Ovary (tissue), 9 donors: Measurements from ENCODE around the gene KRT2. TPM values are rescaled to one million over a fixed set of nuclear protein-coding genes. Genes with fewer than 3 reads are reported as not detected.

ENCODE experiments used
- DNase-seq, 5 donors: peaks; one replicate each; pipeline ENCODE4 v3.0.0-alpha.2; 2019 to 2020
- H3K27ac ChIP-seq, 2 donors: fragments of 200-600 bp; one replicate each; pipeline versions ENCODE4 v1.5.1 to v1.8.0; 2019 to 2022
- H3K27me3 ChIP-seq: fragments of 200-600 bp; one replicate; pipeline ENCODE4 v1.8.0; 2022
- H3K36me3 ChIP-seq: fragments of 200-600 bp; sonication (generic); one replicate; pipeline ENCODE4 v1.5.1; 2019
- H3K4me1 ChIP-seq: one replicate; pipeline ENCODE4 v1.8.1; 2013; ENCODE audit warnings: mild to moderate bottlenecking, moderate library complexity; ENCODE audit not compliant: insufficient read depth
- H3K4me3 ChIP-seq: fragments of 200-600 bp; sonication (generic); one replicate; pipeline ENCODE4 v1.5.1; 2017
- H3K9me3 ChIP-seq, 2 donors: fragments of 200-600 bp in 1 of 2; sonication (generic) in 1 of 2; one replicate each; pipeline versions ENCODE4 v1.5.1 to v1.8.1; 2013 to 2019; ENCODE audit warnings: mild to moderate bottlenecking in 1 of 2, moderate library complexity in 1 of 2
- CTCF ChIP-seq, 3 donors: fragments of 450-650 bp in 2 of 3; fragments of 200-600 bp in 1 of 3; IDR thresholded peaks; one replicate each; pipeline versions ENCODE4 v1.5.1 to v1.8.0; 2016 to 2022; ENCODE audit warnings: antibody characterized with exemption in 3 of 3, mild to moderate bottlenecking in 1 of 3
- EP300 ChIP-seq: sonication (generic); formaldehyde crosslinking; IDR thresholded peaks from one replicate; pipeline ENCODE4 v1.6.1; 2017; ENCODE audit warnings: antibody characterized with exemption
- POLR2A ChIP-seq: fragments of 450-650 bp; IDR thresholded peaks from one replicate; pipeline ENCODE4 v1.6.1; 2017; ENCODE audit warnings: antibody characterized with exemption, mild to moderate bottlenecking, moderate library complexity
- WGBS, 3 donors: extraction: QIAGEN DNeasy Blood & Tissue Kit in 1 of 3; methylation state at CpG; one replicate each; pipeline versions ENCODE4 v1.1.5 to v1.1.7; 2013 to 2017; 5-methylcytosine and 5-hydroxymethylcytosine counted together
- intact Hi-C, 4 donors: fragments of 100-400 bp; cut with DNase I; formaldehyde crosslinking; loops; one replicate each; pipeline versions ENCODE4 v1.11.0 to v1.15.1; 2022 to 2023
- polyA plus RNA-seq, 2 donors: library from polyadenylated mRNA; stranded (reverse); fragments of 200-250 nt in 1 of 2; fragments of 350-450 nt in 1 of 2; fragmentation: Illumina TruSeq in 1 of 2; extraction: RNeasy Lipid Tissue Mini Kit (QIAGEN cat#74804) in 1 of 2; gene quantifications; one replicate each; pipeline ENCODE4 v1.2.3, GENCODE V29; 2013 to 2014
- total RNA-seq, 7 donors: library from RNA; depleted of rRNA in 2 of 7; stranded (reverse); fragments of >200 nt in 2 of 7; fragmentation: NEBNext Ultra II Directional in 3 of 7; extraction: Animal tissue kit (Norgen Biotek cat#: 25700) in 3 of 7; gene quantifications; one replicate each; pipeline versions ENCODE4 v1.1.0 to v1.2.4, GENCODE V29; 2016 to 2023
- donor health status: DM: no; HTN: no; CAD: no; lungs with moderate emphysema.
- donor health status: DM: no; HTN: no; CAD: no.
- donor health status: Bipolar disorder and iron deficiency.
- donor health status: DM: yes; HTN: yes; CAD: no.
- donor health status: DM: no; HTN: no; CAD: no.
- donor health status: DM: yes; HTN: yes; CAD: no.

KRT2 gene
- total and polyA plus RNA-seq, 9 donors = not detected

DNA sequence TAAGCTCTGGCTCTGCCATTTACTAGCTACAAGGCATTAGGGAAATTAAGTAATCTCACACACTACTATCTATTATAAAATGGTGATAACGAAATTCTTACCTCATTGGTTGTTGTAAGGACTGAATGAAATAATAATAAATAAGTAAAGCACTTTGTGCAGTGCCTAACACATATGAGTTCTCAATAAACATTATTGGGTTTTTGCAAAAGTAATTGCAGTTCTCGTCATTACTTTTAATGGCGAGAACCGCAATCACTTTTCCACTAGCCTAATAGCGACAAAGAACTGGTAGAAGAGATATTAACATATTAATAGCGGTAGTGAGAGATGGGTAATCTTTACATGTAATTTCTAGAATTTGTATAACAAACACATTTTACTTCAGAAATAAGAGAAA lies 42.1 kb upstream of the KRT2 start:
- TF ChIP-seq EP300 (no peak), POLR2A (no peak), CTCF (IDR thresholded peaks at IDR 0.05) (no peak)
- Histone ChIP-seq H3K27me3 (no peaks in the 10 kb centered on the region), H3K9me3 (no peaks in the 10 kb centered on the region), H3K4me1 (no peaks in the 10 kb centered on the region), H3K4me3 (no peak overlapping the region), H3K27ac (no peak overlapping the region), H3K36me3 (no peaks in the 10 kb centered on the region)
- WGBS, 3 donors = 84 to 90% (median 85%) methylated on average over 6 of the region's 6 CpGs
- DNase-seq = no peak
- intact Hi-C loops = no loop called here

DNA sequence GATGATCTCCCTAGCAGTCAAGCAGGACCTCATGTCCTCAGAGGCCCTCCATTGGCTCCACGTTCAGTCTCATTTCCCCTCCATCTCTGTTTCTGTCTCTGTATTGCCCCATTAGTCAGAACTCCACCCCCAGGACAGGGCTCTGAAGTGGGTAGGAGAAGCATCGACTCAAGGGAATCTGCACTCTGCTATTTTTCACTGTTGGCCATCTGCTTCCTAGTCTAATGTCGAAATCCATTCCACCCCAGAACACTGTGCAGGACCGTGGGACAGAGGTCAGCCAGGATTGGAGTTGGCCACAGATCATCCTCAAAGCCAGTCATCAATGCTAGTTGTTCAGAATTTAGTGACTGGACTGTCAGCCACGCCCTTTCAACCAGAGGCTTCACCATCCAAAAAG lies 41.2 kb upstream of the KRT2 start:
- no peak for DNase-seq
- no peak overlapping the region for H3K27ac ChIP-seq
- intact Hi-C loops = no loop called here
- no peaks in the 10 kb centered on the region for H3K36me3 ChIP-seq
- H3K4me3 ChIP-seq = no peak overlapping the region
- no peaks in the 10 kb centered on the region for H3K27me3 ChIP-seq
- H3K4me1 ChIP-seq = no peaks in the 10 kb centered on the region
- no peaks in the 10 kb centered on the region for H3K9me3 ChIP-seq
- no peak for TF ChIP-seq EP300
- no peak for TF ChIP-seq POLR2A
- no peak for TF ChIP-seq CTCF (IDR thresholded peaks at IDR 0.05)
- whole genome bisulfite sequencing, 3 donors = 64 to 74% (median 64%) methylated on average over 5 of the region's 5 CpGs

DNA sequence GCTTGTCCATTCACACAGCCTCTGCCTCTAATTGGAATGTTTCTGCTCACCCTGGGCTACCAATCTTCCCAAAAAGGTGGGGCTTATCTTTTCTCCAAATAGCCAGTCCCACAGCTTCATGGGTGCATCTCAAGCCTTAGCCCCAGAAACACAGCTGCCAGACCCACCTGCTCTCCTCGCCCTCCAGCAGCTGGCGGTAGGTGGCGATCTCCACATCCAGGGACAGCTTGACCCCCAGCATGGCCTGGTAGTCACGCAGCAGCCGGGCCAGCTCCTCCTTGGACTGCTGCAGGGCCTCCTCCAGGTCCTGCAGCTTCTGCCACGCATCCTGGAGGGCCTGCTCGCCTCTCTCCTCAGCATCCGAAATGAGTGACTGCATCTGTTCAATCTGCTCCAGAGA lies 40.2 kb upstream of the KRT2 start:
- WGBS, 3 donors = 38 to 65% (median 53%) methylated on average over 7 to 8 of the region's 8 CpGs
- Histone ChIP-seq H3K36me3 (no peaks in the 10 kb centered on the region), H3K27ac (no peak overlapping the region), H3K9me3 (no peaks in the 10 kb centered on the region), H3K27me3 (no peaks in the 10 kb centered on the region), H3K4me3 (no peak overlapping the region), H3K4me1 (no peaks in the 10 kb centered on the region)
- no peak for DNase-seq
- TF ChIP-seq CTCF (IDR thresholded peaks at IDR 0.05) (no peak), POLR2A (no peak), EP300 (no peak)
- intact Hi-C loops = no loop called here

- intact Hi-C loops = no loop called here
- Histone ChIP-seq H3K4me3 (no peak overlapping the region), H3K4me1 (no peaks in the 10 kb centered on the region), H3K27ac (no peak overlapping the region), H3K27me3 (no peaks in the 10 kb centered on the region), H3K36me3 (no peaks in the 10 kb centered on the region), H3K9me3 (no peaks in the 10 kb centered on the region)
- TF ChIP-seq POLR2A (no peak), CTCF (IDR thresholded peaks at IDR 0.05) (no peak), EP300 (no peak)
- DNase-seq = no peak
- 27 to 32% (median 28%) methylated on average over 2 of the region's 2 CpGs for WGBS, 3 donors
These were observed 39.8 kb upstream of the KRT2 start for GRCh38 chr12:52691841-52692150.
